Ishikawa (cell line): ENCODE measurements around the gene ANOS1.

Source experiments
- CEBPB ChIP-seq: IDR thresholded peaks from 2 replicates; pipeline ENCODE4 v1.6.1; 2012
- CREB1 ChIP-seq: IDR thresholded peaks from 2 replicates; pipeline ENCODE4 v1.6.1; 2012; ENCODE audit warnings: low read depth
- EGR1 ChIP-seq: IDR thresholded peaks from 2 replicates; pipeline ENCODE4 v1.6.1; 2012
- EP300 ChIP-seq: IDR thresholded peaks from 2 replicates; pipeline ENCODE4 v1.6.1; 2012; ENCODE audit warnings: borderline replicate concordance
- FOXM1 ChIP-seq: IDR thresholded peaks from 2 replicates; pipeline ENCODE4 v1.6.1; 2012; ENCODE audit warnings: low read depth, borderline replicate concordance
- NFIC ChIP-seq: IDR thresholded peaks from 2 replicates; pipeline ENCODE4 v1.6.1; 2012
- RAD21 ChIP-seq: IDR thresholded peaks from 2 replicates; pipeline ENCODE4 v1.6.1; 2012; ENCODE audit warnings: low read depth
- TAF1 ChIP-seq: IDR thresholded peaks from 2 replicates; pipeline ENCODE4 v1.6.1; 2012; ENCODE audit warnings: low read depth, mild to moderate bottlenecking
- TCF12 ChIP-seq: IDR thresholded peaks from 2 replicates; pipeline ENCODE4 v1.6.1; 2012; ENCODE audit warnings: low read depth
- TEAD4 ChIP-seq: IDR thresholded peaks from 2 replicates; pipeline ENCODE4 v1.6.1; 2012
- YY1 ChIP-seq: IDR thresholded peaks from 2 replicates; pipeline ENCODE4 v1.6.1; 2012; ENCODE audit warnings: low read depth
- ZBTB7A ChIP-seq: IDR thresholded peaks from 2 replicates; pipeline ENCODE4 v1.6.1; 2012; ENCODE audit warnings: low read depth
- TF ChIP-seq, protein P1 (sequence below): IDR thresholded peaks from 2 replicates; pipeline ENCODE4 v1.6.1; 2012
- TF ChIP-seq, protein P2 (sequence below): IDR thresholded peaks from 2 replicates; pipeline ENCODE4 v1.6.1; 2012; ENCODE audit warnings: low read depth, mild to moderate bottlenecking
- TF ChIP-seq, protein P3 (sequence below): IDR thresholded peaks from 2 replicates; pipeline ENCODE4 v1.6.1; 2012

ANOS1 gene

DNA sequence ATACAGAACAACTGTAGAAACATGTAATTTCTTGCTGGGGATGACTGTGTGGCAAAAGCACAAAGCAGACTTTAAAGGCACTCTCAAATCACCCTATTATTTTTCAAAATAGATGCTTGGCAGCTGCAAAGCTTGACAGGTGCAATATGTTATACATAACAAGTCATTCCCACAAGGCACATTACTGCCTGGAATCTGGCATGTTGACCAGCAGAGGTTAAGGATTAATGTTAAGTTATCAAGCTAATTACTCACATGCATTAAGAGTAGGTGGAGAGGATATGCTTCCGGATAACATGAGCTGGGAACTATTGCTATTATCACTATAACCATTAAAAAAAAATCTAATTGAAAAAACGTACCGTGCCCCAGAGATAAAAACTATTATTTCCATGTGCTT lies 17.8 kb downstream of the ANOS1 start:
- TF ChIP-seq, protein P1, sequence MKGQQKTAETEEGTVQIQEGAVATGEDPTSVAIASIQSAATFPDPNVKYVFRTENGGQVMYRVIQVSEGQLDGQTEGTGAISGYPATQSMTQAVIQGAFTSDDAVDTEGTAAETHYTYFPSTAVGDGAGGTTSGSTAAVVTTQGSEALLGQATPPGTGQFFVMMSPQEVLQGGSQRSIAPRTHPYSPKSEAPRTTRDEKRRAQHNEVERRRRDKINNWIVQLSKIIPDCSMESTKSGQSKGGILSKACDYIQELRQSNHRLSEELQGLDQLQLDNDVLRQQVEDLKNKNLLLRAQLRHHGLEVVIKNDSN = no peak
- TF ChIP-seq EP300 (no peak), ZBTB7A (no peak), RAD21 (no peak), TEAD4 (no peak), TCF12 (no peak), CREB1 (no peak), FOXM1 (no peak), EGR1 (no peak), YY1 (no peak), NFIC (no peak), TAF1 (no peak), CEBPB (no peak)
- TF ChIP-seq, protein P2, sequence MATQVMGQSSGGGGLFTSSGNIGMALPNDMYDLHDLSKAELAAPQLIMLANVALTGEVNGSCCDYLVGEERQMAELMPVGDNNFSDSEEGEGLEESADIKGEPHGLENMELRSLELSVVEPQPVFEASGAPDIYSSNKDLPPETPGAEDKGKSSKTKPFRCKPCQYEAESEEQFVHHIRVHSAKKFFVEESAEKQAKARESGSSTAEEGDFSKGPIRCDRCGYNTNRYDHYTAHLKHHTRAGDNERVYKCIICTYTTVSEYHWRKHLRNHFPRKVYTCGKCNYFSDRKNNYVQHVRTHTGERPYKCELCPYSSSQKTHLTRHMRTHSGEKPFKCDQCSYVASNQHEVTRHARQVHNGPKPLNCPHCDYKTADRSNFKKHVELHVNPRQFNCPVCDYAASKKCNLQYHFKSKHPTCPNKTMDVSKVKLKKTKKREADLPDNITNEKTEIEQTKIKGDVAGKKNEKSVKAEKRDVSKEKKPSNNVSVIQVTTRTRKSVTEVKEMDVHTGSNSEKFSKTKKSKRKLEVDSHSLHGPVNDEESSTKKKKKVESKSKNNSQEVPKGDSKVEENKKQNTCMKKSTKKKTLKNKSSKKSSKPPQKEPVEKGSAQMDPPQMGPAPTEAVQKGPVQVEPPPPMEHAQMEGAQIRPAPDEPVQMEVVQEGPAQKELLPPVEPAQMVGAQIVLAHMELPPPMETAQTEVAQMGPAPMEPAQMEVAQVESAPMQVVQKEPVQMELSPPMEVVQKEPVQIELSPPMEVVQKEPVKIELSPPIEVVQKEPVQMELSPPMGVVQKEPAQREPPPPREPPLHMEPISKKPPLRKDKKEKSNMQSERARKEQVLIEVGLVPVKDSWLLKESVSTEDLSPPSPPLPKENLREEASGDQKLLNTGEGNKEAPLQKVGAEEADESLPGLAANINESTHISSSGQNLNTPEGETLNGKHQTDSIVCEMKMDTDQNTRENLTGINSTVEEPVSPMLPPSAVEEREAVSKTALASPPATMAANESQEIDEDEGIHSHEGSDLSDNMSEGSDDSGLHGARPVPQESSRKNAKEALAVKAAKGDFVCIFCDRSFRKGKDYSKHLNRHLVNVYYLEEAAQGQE = no peak
- TF ChIP-seq, protein P3, sequence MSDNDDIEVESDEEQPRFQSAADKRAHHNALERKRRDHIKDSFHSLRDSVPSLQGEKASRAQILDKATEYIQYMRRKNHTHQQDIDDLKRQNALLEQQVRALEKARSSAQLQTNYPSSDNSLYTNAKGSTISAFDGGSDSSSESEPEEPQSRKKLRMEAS = no peak

DNA sequence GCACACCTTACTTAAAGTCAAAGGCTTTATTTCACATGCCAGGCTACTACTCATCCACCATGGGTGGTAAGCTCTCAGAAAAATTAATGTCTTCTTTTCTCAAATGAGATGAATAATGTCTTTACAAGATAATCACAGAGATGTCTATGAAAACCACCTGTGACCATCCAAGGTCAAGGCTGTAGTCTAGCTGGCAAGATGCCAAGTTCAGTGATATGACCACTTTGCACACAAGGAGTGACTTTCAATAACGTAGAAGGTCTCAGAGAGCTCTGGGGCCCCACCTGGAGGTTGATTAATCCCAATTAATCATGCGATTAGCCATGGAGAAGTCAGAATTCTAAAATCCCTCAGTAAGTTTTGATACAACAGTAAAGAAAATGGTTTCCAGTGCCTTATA lies 20.5 kb downstream of the ANOS1 start:
- TF ChIP-seq EGR1 = no peak
- TF ChIP-seq TAF1 = no peak
- TF ChIP-seq NFIC = no peak
- no peak for TF ChIP-seq TCF12
- no peak for TF ChIP-seq YY1
- no peak for TF ChIP-seq TEAD4
- TF ChIP-seq, protein P2 = no peak
- TF ChIP-seq, protein P1 = no peak

DNA sequence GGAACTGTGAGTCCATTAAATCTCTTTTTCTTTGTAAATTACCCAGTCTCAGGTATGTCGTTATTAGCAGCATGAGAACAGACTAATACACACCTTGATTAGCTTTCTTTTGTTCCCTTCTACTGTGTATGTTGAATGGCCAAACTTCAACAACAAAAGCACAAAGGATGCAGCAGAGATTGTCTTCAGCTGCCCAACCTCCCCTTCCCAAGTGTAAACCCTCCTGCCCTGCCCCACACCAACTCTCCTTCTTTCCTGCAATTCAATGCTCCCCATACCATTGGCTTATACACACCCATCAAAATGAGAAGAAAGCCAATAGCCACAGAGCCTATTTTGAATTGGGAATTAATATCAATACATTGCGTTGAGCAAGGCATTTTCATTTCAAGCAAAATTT lies 27.8 kb downstream of the ANOS1 start:
- TF ChIP-seq YY1 = no peak
- no peak for TF ChIP-seq CREB1
- TF ChIP-seq TEAD4 = no peak
- TF ChIP-seq, protein P1 = no peak
- no peak for TF ChIP-seq RAD21
- TF ChIP-seq TAF1 = no peak
- no peak for TF ChIP-seq TCF12
- no peak for TF ChIP-seq CEBPB

DNA sequence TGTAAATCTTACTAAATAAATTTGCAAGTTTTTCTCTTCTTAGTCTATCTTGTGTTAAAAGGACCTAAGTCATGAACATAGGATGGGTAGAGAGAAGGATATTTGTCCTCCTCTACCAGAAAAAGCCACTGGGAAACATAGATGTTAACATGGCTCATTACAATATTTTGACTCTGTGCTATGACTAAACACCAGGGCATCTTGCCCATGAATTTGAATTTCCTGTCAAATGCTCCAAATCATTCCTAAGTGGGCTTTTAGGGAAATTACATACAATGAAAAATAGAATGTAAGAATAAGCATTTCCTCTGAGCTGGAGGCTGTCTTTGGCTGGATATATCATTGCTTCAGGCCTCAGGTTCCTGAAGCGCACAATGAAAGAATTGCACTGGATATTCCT lies 39.1 kb downstream of the ANOS1 start:
- TF ChIP-seq, protein P2 = no peak
- no peak for TF ChIP-seq TEAD4
- TF ChIP-seq, protein P3 = no peak
- TF ChIP-seq, protein P1 = no peak
- no peak for TF ChIP-seq TAF1
- no peak for TF ChIP-seq ZBTB7A

DNA sequence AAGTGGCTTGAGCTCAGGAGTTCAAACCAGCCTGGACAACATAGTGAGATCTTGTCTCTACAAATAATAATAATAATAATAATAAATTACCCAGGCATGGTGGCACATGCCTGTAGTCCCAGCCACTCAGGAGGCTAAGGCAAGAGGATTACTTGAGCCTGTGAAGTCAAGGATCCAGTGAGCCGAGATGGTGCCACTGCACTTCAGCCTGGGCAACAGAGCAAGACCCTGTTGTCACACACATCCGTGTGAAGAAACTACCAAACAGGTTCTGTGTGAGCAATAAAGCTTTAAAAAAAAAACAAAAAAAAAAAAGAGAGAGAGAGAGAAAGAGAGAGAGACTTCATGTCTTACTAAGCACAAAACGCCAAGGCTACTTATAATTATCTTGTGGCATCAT lies 42.5 kb downstream of the ANOS1 start:
- no peak for TF ChIP-seq TEAD4
- TF ChIP-seq FOXM1 = no peak
- TF ChIP-seq CREB1 = no peak
- TF ChIP-seq TAF1 = no peak
- no peak for TF ChIP-seq EP300
- TF ChIP-seq, protein P3 = no peak
- no peak for TF ChIP-seq CEBPB
- no peak for TF ChIP-seq YY1
- no peak for TF ChIP-seq NFIC
- TF ChIP-seq, protein P2 = no peak
- TF ChIP-seq EGR1 = no peak
- TF ChIP-seq, protein P1 = no peak
- no peak for TF ChIP-seq TCF12
- TF ChIP-seq RAD21 = no peak
- TF ChIP-seq ZBTB7A = no peak
